Body of pancreas (tissue), 4 donors: Measurements from ENCODE around the gene CYP2D6. TPM values are rescaled to one million over a fixed set of nuclear protein-coding genes. Genes with fewer than 3 reads are reported as not detected.
"Not testable (repeated sequence)": the region's sequence is repeated elsewhere in the genome, so short reads cannot be mapped to it uniquely, and the experiment has no call there.

Source experiments
- ATAC-seq: fragments of 150-250 bp; one replicate; pipeline ENCODE4 v1.9.1; 2016
- DNase-seq, 4 donors: peaks; one replicate each; pipeline ENCODE4 v3.0.0-alpha.2; 2019
- H3K27ac ChIP-seq, 4 donors: fragments of 200-600 bp; sonication (generic); 1 replicate in 3 of 4; 2 replicates in 1 of 4; pipeline versions ENCODE4 v1.5.1 to v1.6.1; 2016 to 2019; ENCODE audit warnings: mild to moderate bottlenecking in 1 of 4, mixed read lengths in 1 of 4, moderate library complexity in 1 of 4
- H3K27me3 ChIP-seq, 2 donors: fragments of 200-600 bp; sonication (generic); one replicate each; pipeline ENCODE4 v1.6.0; 2016; ENCODE audit warnings: mild to moderate bottlenecking in 1 of 2
- H3K36me3 ChIP-seq, 2 donors: fragments of 200-600 bp; sonication (generic); replicated peaks in 1 of 2; 2 replicates each; pipeline ENCODE4 v1.5.1; 2016; ENCODE audit warnings: low read depth in 2 of 2; ENCODE audit not compliant: insufficient read depth in 1 of 2
- H3K4me1 ChIP-seq: fragments of 200-600 bp; sonication (generic); one replicate; pipeline ENCODE4 v1.6.0; 2016
- H3K4me3 ChIP-seq, 2 donors: fragments of 200-600 bp; sonication (generic); 1 replicate in 1 of 2; 2 replicates in 1 of 2; pipeline ENCODE4 v1.5.1; 2016 to 2019
- H3K9me3 ChIP-seq, 3 donors: fragments of 200-600 bp; sonication (generic); 1 replicate in 2 of 3; 2 replicates in 1 of 3; pipeline ENCODE4 v1.5.1; 2016
- CTCF ChIP-seq, 7 experiments: fragments of 450-650 bp in 4 of 7; fragments of 200-600 bp in 3 of 7; sonication (generic) in 3 of 7; IDR thresholded peaks; one replicate each; pipeline ENCODE4 v1.5.1; 2016 to 2019; ENCODE audit warnings: antibody characterized with exemption in 7 of 7
- POLR2A ChIP-seq, 3 donors: fragments of 450-650 bp; IDR thresholded peaks; one replicate each; pipeline ENCODE4 v1.6.1; 2016; ENCODE audit warnings: antibody characterized with exemption in 3 of 3, mild to moderate bottlenecking in 2 of 3
- WGBS, 2 donors: methylation state at CpG; one replicate each; pipeline ENCODE4 v1.1.5; 2017; 5-methylcytosine and 5-hydroxymethylcytosine counted together
- intact Hi-C: fragments of 100-400 bp; cut with DNase I; formaldehyde crosslinking; loops from one replicate; pipeline ENCODE4 v1.15.1; 2023
- total RNA-seq, 2 donors: library from RNA; depleted of rRNA; stranded (reverse); fragments of >200 nt; gene quantifications; one replicate each; pipeline ENCODE4 v1.1.0, GENCODE V29; 2016

The CYP2D6 gene
- total RNA-seq, 2 donors from 2014 or later: 0.52 to 2.0 TPM

GRCh38 chr22:42108848-42109247, 21.8 kb downstream of the CYP2D6 start:
- H3K27me3 ChIP-seq: no peaks in the 10 kb centered on the region
- H3K9me3 ChIP-seq: peaks cover 0 to 7% (median 0%) of the 10 kb centered on the region in 3 donors
- intact Hi-C loops: no loop called here
- ATAC-seq (no peak), DNase-seq (no peak)
- no peaks in the 10 kb centered on the region for H3K36me3 ChIP-seq
- H3K27ac ChIP-seq: no peak overlapping the region
- TF ChIP-seq POLR2A (IDR thresholded peaks at IDR 0.05): no peak
- TF ChIP-seq CTCF (IDR thresholded peaks at IDR 0.05): no peak
- no peaks in the 10 kb centered on the region for H3K4me1 ChIP-seq
- 78 to 93% methylated on average over 18 of the region's 18 CpGs for WGBS, 2 donors
- H3K4me3 ChIP-seq: no peak overlapping the region

- H3K27ac ChIP-seq, H3K27me3 ChIP-seq, H3K4me1 ChIP-seq, intact Hi-C loops, H3K4me3 ChIP-seq, H3K36me3 ChIP-seq, ATAC-seq, DNase-seq: not testable (repeated sequence)
- peaks cover 0 to 17% (median 0%) of the 10 kb centered on the region in 3 donors for H3K9me3 ChIP-seq
- 90 to 93% methylated on average over 6 of the region's 6 CpGs for WGBS, 2 donors
Measured at GRCh38 chr22:42104332-42104860, 26.2 kb downstream of the CYP2D6 start.

GRCh38 chr22:42101199-42101598, 29.4 kb downstream of the CYP2D6 start:
- TF ChIP-seq POLR2A (IDR thresholded peaks at IDR 0.05) (no peak), CTCF (IDR thresholded peaks at IDR 0.05) (no peak)
- H3K4me1 ChIP-seq: no peaks in the 10 kb centered on the region
- H3K27me3 ChIP-seq: no peaks in the 10 kb centered on the region
- no peak overlapping the region for H3K4me3 ChIP-seq
- no peaks in the 10 kb centered on the region for H3K36me3 ChIP-seq
- peaks cover 0 to 17% (median 0%) of the 10 kb centered on the region in 3 donors for H3K9me3 ChIP-seq
- DNase-seq: no peak
- no peak for ATAC-seq
- no peak overlapping the region for H3K27ac ChIP-seq
- 94 to 97% methylated on average over 3 of the region's 3 CpGs for WGBS, 2 donors
- intact Hi-C loops: no loop called here

GRCh38 chr22:42091455-42091782, 39.2 kb downstream of the CYP2D6 start:
- Histone ChIP-seq H3K4me3 (peak overlapping the region; percentile 19 to 21), H3K27ac (peak overlapping the region; percentile 76 to 99 (median 90)), H3K4me1 (peaks cover 20% of the 10 kb centered on the region), H3K27me3 (no peaks in the 10 kb centered on the region), H3K36me3 (peaks cover 0 to 1% of the 10 kb centered on the region in 2 donors), H3K9me3 (no peaks in the 10 kb centered on the region)
- intact Hi-C loops: loop anchor here (10.0 kb wide), 1 partner anchor 343 kb away; the partner anchor contains the start of gene NFAM1
- ATAC-seq (no peak), DNase-seq (no peak)
- 23 to 28% methylated on average over 7 of the region's 7 CpGs for WGBS, 2 donors
- no peak for TF ChIP-seq POLR2A (IDR thresholded peaks at IDR 0.05)
- no peak for TF ChIP-seq CTCF (IDR thresholded peaks at IDR 0.05)

GRCh38 chr22:42090596-42091454, 39.8 kb downstream of the CYP2D6 start, which contains the start of gene NDUFA6:
Gene NDUFA6, minus strand, starts transcription at chr22:42090772. Its CDS starts 28 bp downstream, at chr22:42090744.
- H3K27me3 ChIP-seq: no peaks in the 10 kb centered on the region
- intact Hi-C loops: loop anchor here (10.0 kb wide), 1 partner anchor 344 kb away; the partner anchor contains the start of gene NFAM1
- ATAC-seq: peak; percentile 97
- H3K27ac ChIP-seq: peak within 1 kb of the TSS; percentile 85 to 99 (median 98)
- H3K4me3 ChIP-seq: peak within 1 kb of the TSS; percentile 39 to 88
- peaks cover 0 to 5% of the 10 kb centered on the region in 2 donors for H3K36me3 ChIP-seq
- peak; percentile 81 to 99 (median 99) for TF ChIP-seq CTCF (IDR thresholded peaks at IDR 0.05)
- peak; percentile 91 to 97 (median 96) for TF ChIP-seq POLR2A (IDR thresholded peaks at IDR 0.05)
- 0% methylated on average over 1 to 70 of the region's 71 CpGs for WGBS, 2 donors
- DNase-seq: peak; percentile 99 to 100 (median 100)
- H3K9me3 ChIP-seq: no peaks in the 10 kb centered on the region
- H3K4me1 ChIP-seq: peaks cover 26% of the 10 kb centered on the region
